GM12864 (cell line): Measurements from ENCODE around the gene PDE8A.

Source experiments
- DNase-seq: peaks from one replicate; pipeline ENCODE4 v3.0.0-alpha.2; 2011; ENCODE audit warnings: low read depth
- H3K4me3 ChIP-seq: 2 replicates; pipeline ENCODE4 v1.5.1; 2011; ENCODE audit warnings: mild to moderate bottlenecking, low read depth, low read length, control low read depth
- CTCF ChIP-seq: IDR thresholded peaks from 2 replicates; pipeline ENCODE4 v1.5.1; 2011; ENCODE audit warnings: low read depth, mild to moderate bottlenecking, moderate library complexity, low read length, control low read depth, inconsistent platforms; ENCODE audit errors: missing control alignments

The PDE8A gene

GRCh38 chr15:84961114-84961452, 20.6 kb upstream of the PDE8A start:
- no peak for DNase-seq
- no peak overlapping the region for H3K4me3 ChIP-seq
- no peak for TF ChIP-seq CTCF

- no peak for TF ChIP-seq CTCF
- no peak for DNase-seq
- no peak overlapping the region for H3K4me3 ChIP-seq
Measured at GRCh38 chr15:84961707-84962106, 19.9 kb upstream of the PDE8A start.

- no peak overlapping the region for H3K4me3 ChIP-seq
- TF ChIP-seq CTCF, result no peak
Measured at GRCh38 chr15:84962955-84963354, 18.7 kb upstream of the PDE8A start.

GRCh38 chr15:84967380-84967779, 14.3 kb upstream of the PDE8A start:
- no peak for TF ChIP-seq CTCF
- no peak for DNase-seq
- no peak overlapping the region for H3K4me3 ChIP-seq

More at GRCh38 chr15:84962955-84963354, 18.7 kb upstream of the PDE8A start:
- DNase-seq, result no peak

GRCh38 chr15:84968301-84968700, 13.4 kb upstream of the PDE8A start:
- no peak for TF ChIP-seq CTCF
- no peak for DNase-seq
- H3K4me3 ChIP-seq, result no peak overlapping the region

GRCh38 chr15:84969257-84969656, 12.4 kb upstream of the PDE8A start:
- H3K4me3 ChIP-seq, result no peak overlapping the region
- no peak for TF ChIP-seq CTCF
- no peak for DNase-seq

GRCh38 chr15:84970843-84971242, 10.8 kb upstream of the PDE8A start:
- no peak for DNase-seq
- no peak for TF ChIP-seq CTCF
- H3K4me3 ChIP-seq, result no peak overlapping the region
